T-helper 17 cell (primary cell): ENCODE data around the gene USP49. TPM values are rescaled to one million over a fixed set of nuclear protein-coding genes. Genes with fewer than 3 reads are reported as not detected.

Experiments used
- ATAC-seq: fragments of 150-1000 bp; cut with Tn5 transposase; 2 replicates; pipeline ENCODE4 v1.10.0; 2021; ENCODE audit warnings: mild to moderate bottlenecking, moderate library complexity
- DNase-seq, 3 donors: peaks; one replicate each; pipeline versions ENCODE4 v3.0.0 to v3.0.0-alpha.2; 2020 to 2021
- H3K9me3 ChIP-seq: one replicate; pipeline ENCODE4 v1.7.0; 2013; ENCODE audit warnings: low read length, mild to moderate bottlenecking; ENCODE audit not compliant: control insufficient read depth, poor library complexity, severe bottlenecking
- H3K27ac Mint-ChIP-seq: one replicate; pipeline ENCODE4 v1.8.0; 2022; ENCODE audit warnings: mild to moderate bottlenecking, moderate library complexity, mixed read lengths
- H3K27me3 Mint-ChIP-seq: one replicate; pipeline ENCODE4 v1.8.0; 2022; ENCODE audit warnings: mixed read lengths
- H3K36me3 Mint-ChIP-seq: one replicate; pipeline ENCODE4 v1.8.0; 2022; ENCODE audit warnings: low read depth, mixed read lengths
- H3K4me1 Mint-ChIP-seq: one replicate; pipeline ENCODE4 v1.8.0; 2022; ENCODE audit warnings: mild to moderate bottlenecking, mixed read lengths
- H3K4me3 Mint-ChIP-seq: one replicate; pipeline ENCODE4 v1.8.0; 2022; ENCODE audit warnings: mild to moderate bottlenecking, moderate library complexity, mixed read lengths
- total RNA-seq, 4 donors: library from RNA in 2 of 4; stranded (reverse) in 2 of 4; gene quantifications; one replicate each; pipeline ENCODE4 v1.2.3 and lab custom pipeline; 2022 to 2026

USP49 gene
- total RNA-seq, 2 donors from 2014 or later: 1.7 to 2.1 TPM

GRCh38 chr6:41878961-41879405 is 16.2 kb downstream of the USP49 start:
- Mint-ChIP-seq H3K27me3 (no peaks in the 10 kb centered on the region), H3K4me3 (no peak overlapping the region), H3K36me3 (no peaks in the 10 kb centered on the region), H3K27ac (no peak overlapping the region), H3K4me1 (peaks cover 4% of the 10 kb centered on the region)
- DNase-seq (no peak), ATAC-seq (no peak)
- no peaks in the 10 kb centered on the region for H3K9me3 ChIP-seq

GRCh38 chr6:41878246-41878645 is 16.9 kb downstream of the USP49 start:
- H3K36me3 Mint-ChIP-seq: no peaks in the 10 kb centered on the region
- H3K27me3 Mint-ChIP-seq: no peaks in the 10 kb centered on the region
- ATAC-seq (no peak), DNase-seq (no peak)
- H3K9me3 ChIP-seq: no peaks in the 10 kb centered on the region
- H3K4me3 Mint-ChIP-seq: no peak overlapping the region
- peaks cover 4% of the 10 kb centered on the region for H3K4me1 Mint-ChIP-seq
- H3K27ac Mint-ChIP-seq: no peak overlapping the region

- Mint-ChIP-seq H3K4me1 (peaks cover 7% of the 10 kb centered on the region), H3K27ac (no peak overlapping the region), H3K27me3 (no peaks in the 10 kb centered on the region), H3K4me3 (no peak overlapping the region), H3K36me3 (peaks cover 2% of the 10 kb centered on the region)
- H3K9me3 ChIP-seq: no peaks in the 10 kb centered on the region
- DNase-seq: no peak
- no peak for ATAC-seq
Measured at GRCh38 chr6:41877051-41877680, 18.0 kb downstream of the USP49 start.

GRCh38 chr6:41874741-41875140 is 20.4 kb downstream of the USP49 start:
- H3K36me3 Mint-ChIP-seq: peaks cover 2% of the 10 kb centered on the region
- H3K27me3 Mint-ChIP-seq: no peaks in the 10 kb centered on the region
- DNase-seq (no peak), ATAC-seq (no peak)
- no peaks in the 10 kb centered on the region for H3K9me3 ChIP-seq
- H3K27ac Mint-ChIP-seq: no peak overlapping the region
- H3K4me1 Mint-ChIP-seq: peaks cover 7% of the 10 kb centered on the region
- H3K4me3 Mint-ChIP-seq: no peak overlapping the region

- Mint-ChIP-seq H3K36me3 (peaks cover 2% of the 10 kb centered on the region), H3K4me1 (peaks cover 7% of the 10 kb centered on the region), H3K27me3 (no peaks in the 10 kb centered on the region), H3K4me3 (no peak overlapping the region), H3K27ac (no peak overlapping the region)
- DNase-seq (no peak), ATAC-seq (no peak)
- H3K9me3 ChIP-seq: no peaks in the 10 kb centered on the region
Measured at GRCh38 chr6:41872147-41872546, 23.0 kb downstream of the USP49 start.

- Mint-ChIP-seq H3K4me3 (no peak overlapping the region), H3K27me3 (no peaks in the 10 kb centered on the region)
- no peak for ATAC-seq
Measured at GRCh38 chr6:41871691-41872090, 23.5 kb downstream of the USP49 start.

GRCh38 chr6:41859356-41859755 is 35.8 kb downstream of the USP49 start:
- H3K4me3 Mint-ChIP-seq: no peak overlapping the region
- no peaks in the 10 kb centered on the region for H3K36me3 Mint-ChIP-seq
- peaks cover 3% of the 10 kb centered on the region for H3K4me1 Mint-ChIP-seq
- DNase-seq (no peak), ATAC-seq (no peak)
- H3K9me3 ChIP-seq: no peaks in the 10 kb centered on the region
- H3K27ac Mint-ChIP-seq: no peak overlapping the region
- H3K27me3 Mint-ChIP-seq: no peaks in the 10 kb centered on the region

More at GRCh38 chr6:41871691-41872090, 23.5 kb downstream of the USP49 start:
- H3K36me3 Mint-ChIP-seq: peaks cover 2% of the 10 kb centered on the region
- no peak overlapping the region for H3K27ac Mint-ChIP-seq
- H3K4me1 Mint-ChIP-seq: peaks cover 7% of the 10 kb centered on the region
- DNase-seq: no peak
- no peaks in the 10 kb centered on the region for H3K9me3 ChIP-seq

GRCh38 chr6:41858703-41859102 is 36.5 kb downstream of the USP49 start:
- no peaks in the 10 kb centered on the region for H3K9me3 ChIP-seq
- Mint-ChIP-seq H3K27me3 (no peaks in the 10 kb centered on the region), H3K4me3 (no peak overlapping the region), H3K4me1 (peaks cover 3% of the 10 kb centered on the region), H3K27ac (no peak overlapping the region), H3K36me3 (no peaks in the 10 kb centered on the region)
- DNase-seq: no peak
- ATAC-seq: no peak

GRCh38 chr6:41850861-41851260 is 44.3 kb downstream of the USP49 start:
- H3K4me3 Mint-ChIP-seq: no peak overlapping the region
- ATAC-seq: no peak
- no peaks in the 10 kb centered on the region for H3K36me3 Mint-ChIP-seq
- H3K9me3 ChIP-seq: no peaks in the 10 kb centered on the region
- no peaks in the 10 kb centered on the region for H3K27me3 Mint-ChIP-seq
- peaks cover 6% of the 10 kb centered on the region for H3K4me1 Mint-ChIP-seq
- H3K27ac Mint-ChIP-seq: no peak overlapping the region
- no peak for DNase-seq

- Mint-ChIP-seq H3K4me3 (no peak overlapping the region), H3K4me1 (peaks cover 6% of the 10 kb centered on the region), H3K36me3 (no peaks in the 10 kb centered on the region), H3K27ac (no peak overlapping the region), H3K27me3 (no peaks in the 10 kb centered on the region)
- DNase-seq (peak in 1 of 3 donors; percentile 44), ATAC-seq (peak; percentile 61)
- H3K9me3 ChIP-seq: no peaks in the 10 kb centered on the region
Measured at GRCh38 chr6:41846666-41847237, 48.4 kb downstream of the USP49 start.

- Mint-ChIP-seq H3K36me3 (no peaks in the 10 kb centered on the region), H3K27ac (no peak overlapping the region), H3K4me3 (no peak overlapping the region), H3K4me1 (peaks cover 6% of the 10 kb centered on the region), H3K27me3 (no peaks in the 10 kb centered on the region)
- H3K9me3 ChIP-seq: no peaks in the 10 kb centered on the region
- no peak for ATAC-seq
- no peak for DNase-seq
Measured at GRCh38 chr6:41843178-41843577, 52.0 kb downstream of the USP49 start.

- no peak for DNase-seq
- Mint-ChIP-seq H3K27me3 (no peaks in the 10 kb centered on the region), H3K36me3 (no peaks in the 10 kb centered on the region), H3K27ac (no peak overlapping the region), H3K4me1 (peaks cover 3% of the 10 kb centered on the region), H3K4me3 (no peak overlapping the region)
- ATAC-seq: no peak
- no peaks in the 10 kb centered on the region for H3K9me3 ChIP-seq
Measured at GRCh38 chr6:41840326-41840725, 54.8 kb downstream of the USP49 start.

GRCh38 chr6:41836660-41837052 is 58.5 kb downstream of the USP49 start:
- peaks cover 2% of the 10 kb centered on the region for H3K36me3 Mint-ChIP-seq
- ATAC-seq (no peak), DNase-seq (no peak)
- peaks cover 7% of the 10 kb centered on the region for H3K4me1 Mint-ChIP-seq
- no peaks in the 10 kb centered on the region for H3K9me3 ChIP-seq
- H3K4me3 Mint-ChIP-seq: no peak overlapping the region
- H3K27me3 Mint-ChIP-seq: no peaks in the 10 kb centered on the region
- no peak overlapping the region for H3K27ac Mint-ChIP-seq

- Mint-ChIP-seq H3K27ac (peak overlapping the region; percentile 76), H3K36me3 (peaks cover 4% of the 10 kb centered on the region), H3K4me3 (no peak overlapping the region), H3K27me3 (no peaks in the 10 kb centered on the region), H3K4me1 (peaks cover 9% of the 10 kb centered on the region)
- DNase-seq (no peak), ATAC-seq (no peak)
- no peaks in the 10 kb centered on the region for H3K9me3 ChIP-seq
Measured at GRCh38 chr6:41836022-41836659, 59.0 kb downstream of the USP49 start.
